Tibial nerve (tissue), 4 donors: ENCODE results near the gene PHLPP1. TPM values are rescaled to one million over a fixed set of nuclear protein-coding genes. Genes with fewer than 3 reads are reported as not detected.

ENCODE experiments used
- DNase-seq, 2 donors: peaks; one replicate each; pipeline ENCODE4 v3.0.0-alpha.2; 2019; ENCODE audit warnings: low spot score in 2 of 2
- H3K27ac ChIP-seq, 4 donors: fragments of 200-600 bp; sonication (generic) in 3 of 4; one replicate each; pipeline ENCODE4 v1.5.1; 2017 to 2019; ENCODE audit warnings: mild to moderate bottlenecking in 1 of 4
- H3K27me3 ChIP-seq, 2 donors: fragments of 200-600 bp; sonication (generic) in 1 of 2; one replicate each; pipeline versions ENCODE4 v1.5.1 to v1.6.0; 2017 to 2019
- H3K36me3 ChIP-seq, 3 donors: fragments of 200-600 bp; sonication (generic); one replicate each; pipeline ENCODE4 v1.5.1; 2018 to 2019
- H3K4me1 ChIP-seq, 4 donors: fragments of 200-600 bp; sonication (generic) in 3 of 4; one replicate each; pipeline ENCODE4 v1.5.1; 2017 to 2019
- H3K4me3 ChIP-seq, 4 donors: fragments of 200-600 bp; sonication (generic) in 3 of 4; one replicate each; pipeline ENCODE4 v1.5.1; 2017 to 2019; ENCODE audit warnings: mild to moderate bottlenecking in 1 of 4, moderate library complexity in 1 of 4
- H3K9me3 ChIP-seq, 4 donors: fragments of 200-600 bp; sonication (generic) in 3 of 4; one replicate each; pipeline ENCODE4 v1.5.1; 2017 to 2019
- CTCF ChIP-seq, 5 experiments: fragments of 200-600 bp in 3 of 5; fragments of 450-650 bp in 2 of 5; sonication (generic) in 3 of 5; IDR thresholded peaks; one replicate each; pipeline ENCODE4 v1.5.1; 2016 to 2019; ENCODE audit warnings: antibody characterized with exemption in 5 of 5, mild to moderate bottlenecking in 3 of 5, moderate library complexity in 2 of 5
- EP300 ChIP-seq, 2 donors: sonication (generic); formaldehyde crosslinking; IDR thresholded peaks; one replicate each; pipeline ENCODE4 v1.6.1; 2017; ENCODE audit warnings: antibody characterized with exemption in 2 of 2, mild to moderate bottlenecking in 1 of 2
- POLR2A ChIP-seq, 2 donors: fragments of 450-650 bp; IDR thresholded peaks; one replicate each; pipeline ENCODE4 v1.6.1; 2017; ENCODE audit warnings: antibody characterized with exemption in 2 of 2, mild to moderate bottlenecking in 2 of 2, moderate library complexity in 2 of 2
- WGBS, 2 donors: methylation state at CpG; one replicate each; pipeline ENCODE4 v1.1.5; 2018; 5-methylcytosine and 5-hydroxymethylcytosine counted together
- total RNA-seq, 4 donors: library from RNA; depleted of rRNA; stranded (reverse); fragments of >200 nt; gene quantifications; one replicate each; pipeline ENCODE4 v1.1.0, GENCODE V29; 2016

Gene PHLPP1
- total RNA-seq, 4 donors from 2014 or later: 11.4 to 16.1 (median 14.5) TPM

DNA sequence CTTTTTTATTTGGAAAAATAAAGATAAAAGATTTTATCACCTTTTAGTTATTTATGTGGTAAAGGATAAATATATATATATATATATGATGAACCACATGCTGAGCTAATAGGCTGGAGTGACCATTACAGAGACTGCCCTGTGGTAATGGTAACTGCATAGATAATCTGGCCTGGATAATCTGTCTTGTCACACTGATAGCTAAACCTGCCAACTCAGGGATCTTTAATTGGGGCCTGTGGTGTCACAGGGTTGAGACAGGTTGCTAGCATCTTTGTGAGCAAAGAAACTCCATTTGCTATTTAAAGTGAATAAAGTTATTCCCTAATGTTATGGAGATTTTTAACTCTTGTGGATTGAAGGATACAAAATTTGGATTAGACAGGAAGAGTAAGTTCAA lies 203.0 kb downstream of the PHLPP1 start:
- no peak overlapping the region for H3K27ac ChIP-seq
- no peaks in the 10 kb centered on the region for H3K9me3 ChIP-seq
- no peaks in the 10 kb centered on the region for H3K4me1 ChIP-seq
- peaks cover 0 to 24% (median 0%) of the 10 kb centered on the region in 3 donors for H3K36me3 ChIP-seq
- TF ChIP-seq POLR2A (IDR thresholded peaks at IDR 0.05): no peak
- TF ChIP-seq CTCF (IDR thresholded peaks at IDR 0.05): no peak
- no peak for TF ChIP-seq EP300 (IDR thresholded peaks at IDR 0.05)
- no peak overlapping the region for H3K4me3 ChIP-seq
- no peaks in the 10 kb centered on the region for H3K27me3 ChIP-seq
- DNase-seq: no peak

- DNase-seq: no peak
- Histone ChIP-seq H3K27ac (no peak overlapping the region), H3K9me3 (no peaks in the 10 kb centered on the region), H3K27me3 (no peaks in the 10 kb centered on the region), H3K36me3 (peaks cover 0 to 22% (median 0%) of the 10 kb centered on the region in 3 donors), H3K4me3 (no peak overlapping the region), H3K4me1 (no peaks in the 10 kb centered on the region)
- TF ChIP-seq CTCF (IDR thresholded peaks at IDR 0.05) (no peak), EP300 (IDR thresholded peaks at IDR 0.05) (no peak), POLR2A (IDR thresholded peaks at IDR 0.05) (no peak)
- WGBS, 2 donors: 36 to 67% methylated on average over 2 of the region's 2 CpGs
Observed at GRCh38 chr18:62919109-62919838, 203.9 kb downstream of the PHLPP1 start.

DNA sequence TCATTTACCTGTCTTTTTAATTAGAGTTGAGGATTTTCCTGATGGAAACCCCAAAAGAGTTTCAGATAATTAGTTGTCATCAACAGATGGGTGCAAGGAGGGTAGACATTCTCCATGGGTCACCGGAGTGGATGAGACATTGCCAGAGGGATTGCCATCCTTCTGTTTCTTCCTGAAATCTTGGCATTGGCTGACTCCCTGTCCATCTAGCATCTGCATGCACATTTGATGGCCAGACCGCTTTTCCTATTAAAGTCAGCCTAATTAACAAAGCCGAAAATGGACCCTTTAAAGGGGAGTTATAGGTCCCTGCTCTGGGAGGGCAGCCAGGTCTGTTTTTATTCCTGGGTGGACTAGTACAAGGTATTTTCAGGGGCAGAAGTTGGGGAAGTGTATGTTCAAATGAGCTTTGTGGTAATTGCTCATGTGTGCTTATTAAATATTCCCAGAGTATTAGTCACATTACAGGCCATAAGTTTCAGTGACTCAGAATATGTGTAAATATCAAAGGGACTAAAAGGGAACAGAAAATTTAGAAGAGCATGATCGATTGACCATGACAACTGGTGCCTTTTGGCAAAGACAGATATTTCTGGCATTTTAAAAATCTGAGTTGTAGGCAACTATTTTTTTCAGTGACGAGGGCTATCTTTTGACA lies 209.8 kb downstream of the PHLPP1 start:
- Histone ChIP-seq H3K4me3 (no peak overlapping the region), H3K4me1 (no peaks in the 10 kb centered on the region), H3K27me3 (no peaks in the 10 kb centered on the region), H3K36me3 (peaks cover 0 to 9% (median 0%) of the 10 kb centered on the region in 3 donors), H3K27ac (no peak overlapping the region), H3K9me3 (no peaks in the 10 kb centered on the region)
- WGBS, 2 donors: 83 to 88% methylated on average over 5 of the region's 5 CpGs
- no peak for TF ChIP-seq EP300 (IDR thresholded peaks at IDR 0.05)
- no peak for TF ChIP-seq CTCF (IDR thresholded peaks at IDR 0.05)
- no peak for TF ChIP-seq POLR2A (IDR thresholded peaks at IDR 0.05)
- DNase-seq: no peak

DNA sequence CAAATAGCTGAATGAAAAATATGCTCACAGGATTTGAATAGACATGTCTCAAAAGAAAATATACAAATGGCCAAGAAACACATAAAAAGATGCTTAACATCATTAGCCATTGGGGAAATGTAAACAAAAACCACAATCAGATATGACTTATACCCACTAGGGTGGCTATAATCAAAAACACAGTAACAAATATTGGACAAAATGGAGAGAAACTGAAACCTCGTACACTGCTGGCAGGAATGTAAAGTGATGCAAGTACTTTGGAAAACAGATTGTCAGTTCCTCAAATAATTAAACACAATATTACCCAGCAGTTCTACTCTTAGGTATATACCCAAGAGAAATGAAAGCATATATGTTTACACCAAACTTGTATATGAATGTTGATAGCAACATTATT lies 213.0 kb downstream of the PHLPP1 start:
- no peak for DNase-seq
- TF ChIP-seq EP300 (IDR thresholded peaks at IDR 0.05): no peak
- no peak for TF ChIP-seq POLR2A (IDR thresholded peaks at IDR 0.05)
- TF ChIP-seq CTCF (IDR thresholded peaks at IDR 0.05): no peak
- Histone ChIP-seq H3K9me3 (no peaks in the 10 kb centered on the region), H3K27me3 (no peaks in the 10 kb centered on the region), H3K4me3 (no peak overlapping the region), H3K4me1 (no peaks in the 10 kb centered on the region), H3K36me3 (peaks cover 0 to 4% (median 0%) of the 10 kb centered on the region in 3 donors), H3K27ac (no peak overlapping the region)
- WGBS, 2 donors: 77 to 83% methylated on average over 1 of the region's 1 CpG

GRCh38 chr18:62933261-62933887 lies 218.0 kb downstream of the PHLPP1 start:
- Histone ChIP-seq H3K9me3 (no peaks in the 10 kb centered on the region), H3K4me1 (peaks cover 0 to 19% (median 0%) of the 10 kb centered on the region in 4 donors), H3K4me3 (no peak overlapping the region), H3K27ac (no peak overlapping the region), H3K27me3 (no peaks in the 10 kb centered on the region), H3K36me3 (no peaks in the 10 kb centered on the region)
- DNase-seq: no peak
- WGBS, 2 donors: 77 to 88% methylated on average over 2 of the region's 2 CpGs
- TF ChIP-seq CTCF (IDR thresholded peaks at IDR 0.05): no peak
- TF ChIP-seq EP300 (IDR thresholded peaks at IDR 0.05): no peak
- no peak for TF ChIP-seq POLR2A (IDR thresholded peaks at IDR 0.05)
